Measurements from ENCODE around the gene CAPN14. TPM values are rescaled to one million over a fixed set of nuclear protein-coding genes. Genes with fewer than 3 reads are reported as not detected.

The CAPN14 gene
- total and polyA plus RNA-seq, 4 donors, result 0.05 to 0.08 TPM; not detected in 2

DNA sequence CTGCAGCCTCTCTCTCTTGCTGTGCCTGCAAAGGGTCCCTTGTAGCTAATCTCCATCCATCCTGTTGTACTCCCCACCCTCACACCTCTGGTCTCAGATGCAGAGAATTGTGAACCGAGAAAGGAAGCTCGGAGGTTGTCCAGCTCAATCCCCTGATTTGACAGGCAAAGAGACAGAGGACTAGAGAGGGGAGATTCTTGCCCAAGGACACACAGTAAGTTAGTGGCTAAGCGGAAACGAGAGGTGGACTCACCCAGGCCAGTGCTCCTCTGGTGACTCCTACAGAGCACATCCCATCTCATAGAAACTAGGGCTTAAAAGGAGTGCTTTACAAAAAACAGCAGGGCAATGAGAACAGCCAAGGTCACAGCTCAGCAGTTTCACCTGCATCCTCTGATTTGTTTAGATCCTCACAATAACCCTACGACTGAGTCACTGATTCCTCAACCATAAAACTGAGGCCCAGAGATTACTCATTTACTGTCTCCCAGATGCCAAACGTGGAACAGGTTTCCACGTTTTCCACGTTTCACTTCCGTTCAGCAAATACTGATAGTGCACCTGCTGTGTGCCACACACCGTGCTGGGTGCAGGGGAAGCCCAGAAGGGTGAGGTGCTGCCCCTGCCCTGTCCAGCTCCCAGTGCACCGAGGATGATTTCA, 38.7 kb upstream of the CAPN14 start:
- Histone ChIP-seq H3K36me3 (ENCODE audit: control insufficient read depth in 4 of 4, insufficient read depth in 3 of 4, low read depth in 1 of 4, low read length in 3 of 4) (no peaks in the 10 kb centered on the region), H3K4me3 (ENCODE audit: low read depth in 1 of 3, low read length in 3 of 3) (no peak overlapping the region), H3K27me3 (ENCODE audit: control insufficient read depth in 4 of 4, insufficient read depth in 4 of 4, low read length in 3 of 4) (no peaks in the 10 kb centered on the region), H3K4me1 (ENCODE audit: control insufficient read depth in 4 of 4, insufficient read depth in 4 of 4, low read length in 3 of 4) (no peaks in the 10 kb centered on the region), H3K9me3 (ENCODE audit: control insufficient read depth in 4 of 4, low read length in 3 of 4) (no peaks in the 10 kb centered on the region), H3K27ac (ENCODE audit: low read depth in 1 of 2, low read length in 2 of 2) (no peak overlapping the region), H3K9ac (ENCODE audit: low read depth in 1 of 2, low read length in 2 of 2) (no peak overlapping the region)
- no peak for DNase-seq (ENCODE audit: low spot score)
- TF ChIP-seq EGR1 (IDR thresholded peaks at IDR 0.05; ENCODE audit: low read depth in 2 of 2), result no peak
- TF ChIP-seq NR2F2 (IDR thresholded peaks at IDR 0.05), result no peak
- no peak for TF ChIP-seq RAD21 (IDR thresholded peaks at IDR 0.05)
- TF ChIP-seq FOXA2 (IDR thresholded peaks at IDR 0.05), result no peak
- no peak for TF ChIP-seq FOXA1 (IDR thresholded peaks at IDR 0.05)
- no peak for TF ChIP-seq GABPA (IDR thresholded peaks at IDR 0.05 in 1 of 2, conservative IDR thresholded peaks at IDR 0.05 in 1 of 2)
- WGBS, result 81% methylated on average over 11 of the region's 11 CpGs

DNA sequence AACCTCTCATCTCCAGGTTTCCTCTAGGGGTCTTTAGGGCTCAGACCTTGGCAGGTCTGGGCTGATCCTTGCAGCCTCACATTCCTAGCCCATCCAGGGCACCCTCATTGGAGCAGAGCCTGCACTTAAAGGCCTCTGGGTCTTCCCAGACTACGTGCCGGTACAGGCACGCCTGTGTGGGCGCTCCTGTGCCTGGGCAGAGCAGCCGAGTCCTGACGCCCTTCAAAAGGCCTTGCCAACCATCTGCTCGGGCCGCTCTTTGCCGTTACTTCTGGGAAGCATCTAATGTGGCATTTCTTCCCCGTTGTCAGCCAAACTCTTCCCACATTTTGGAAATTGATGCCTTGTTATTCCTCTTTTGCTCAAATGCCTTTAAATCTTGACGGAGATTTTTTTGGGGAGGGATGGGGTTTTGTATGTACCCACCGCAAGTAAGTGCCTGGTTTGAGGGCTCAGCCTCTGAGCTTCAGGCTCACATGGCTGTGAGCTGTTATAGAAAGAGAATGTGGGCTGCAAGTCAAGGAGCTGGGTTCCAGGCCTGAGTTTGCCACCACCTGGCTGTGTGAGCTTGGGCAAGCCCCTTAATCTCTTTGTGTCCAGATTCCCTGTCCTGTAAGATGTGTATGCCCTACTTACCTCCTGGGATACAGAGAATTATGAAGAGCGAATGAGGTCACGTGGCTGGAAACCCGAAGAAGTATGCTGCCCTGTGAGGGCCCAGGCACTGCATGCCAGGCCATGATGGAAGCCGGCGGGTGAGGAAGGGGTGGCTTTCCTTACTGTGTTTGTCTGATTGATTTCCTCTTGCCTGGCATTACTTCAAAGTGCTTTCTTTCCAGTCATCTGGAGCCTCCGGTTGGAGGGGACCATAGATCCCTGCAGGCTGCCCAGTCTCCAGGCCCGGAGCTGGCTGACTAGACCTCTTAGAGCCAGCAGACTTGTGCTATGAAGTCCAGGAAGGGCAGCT, 37.2 kb upstream of the CAPN14 start:
- Histone ChIP-seq H3K27me3 (ENCODE audit: control insufficient read depth in 4 of 4, insufficient read depth in 4 of 4, low read length in 3 of 4) (no peaks in the 10 kb centered on the region), H3K27ac (ENCODE audit: low read depth in 1 of 2, low read length in 2 of 2) (no peak overlapping the region), H3K4me3 (ENCODE audit: low read depth in 1 of 3, low read length in 3 of 3) (no peak overlapping the region), H3K36me3 (ENCODE audit: control insufficient read depth in 4 of 4, insufficient read depth in 3 of 4, low read depth in 1 of 4, low read length in 3 of 4) (no peaks in the 10 kb centered on the region), H3K9ac (ENCODE audit: low read depth in 1 of 2, low read length in 2 of 2) (no peak overlapping the region), H3K9me3 (ENCODE audit: control insufficient read depth in 4 of 4, low read length in 3 of 4) (no peaks in the 10 kb centered on the region), H3K4me1 (ENCODE audit: control insufficient read depth in 4 of 4, insufficient read depth in 4 of 4, low read length in 3 of 4) (no peaks in the 10 kb centered on the region)
- no peak for DNase-seq (ENCODE audit: low spot score)
- 90% methylated on average over 19 of the region's 19 CpGs for WGBS
- TF ChIP-seq YY1 (IDR thresholded peaks at IDR 0.05) (no peak), NR2F2 (IDR thresholded peaks at IDR 0.05) (no peak), FOXA2 (IDR thresholded peaks at IDR 0.05) (no peak), FOXA1 (IDR thresholded peaks at IDR 0.05) (no peak), HNF4A (conservative IDR thresholded peaks at IDR 0.05) (no peak), HNF4G (IDR thresholded peaks at IDR 0.05) (no peak), RXRA (IDR thresholded peaks at IDR 0.05) (no peak), RAD21 (IDR thresholded peaks at IDR 0.05) (no peak), JUND (IDR thresholded peaks at IDR 0.05) (no peak), GABPA (IDR thresholded peaks at IDR 0.05 in 1 of 2, conservative IDR thresholded peaks at IDR 0.05 in 1 of 2) (no peak), TAF1 (conservative IDR thresholded peaks at IDR 0.05) (no peak), EGR1 (IDR thresholded peaks at IDR 0.05; ENCODE audit: low read depth in 2 of 2) (no peak), SP1 (IDR thresholded peaks at IDR 0.05) (no peak)
- TF ChIP-seq, protein P1, sequence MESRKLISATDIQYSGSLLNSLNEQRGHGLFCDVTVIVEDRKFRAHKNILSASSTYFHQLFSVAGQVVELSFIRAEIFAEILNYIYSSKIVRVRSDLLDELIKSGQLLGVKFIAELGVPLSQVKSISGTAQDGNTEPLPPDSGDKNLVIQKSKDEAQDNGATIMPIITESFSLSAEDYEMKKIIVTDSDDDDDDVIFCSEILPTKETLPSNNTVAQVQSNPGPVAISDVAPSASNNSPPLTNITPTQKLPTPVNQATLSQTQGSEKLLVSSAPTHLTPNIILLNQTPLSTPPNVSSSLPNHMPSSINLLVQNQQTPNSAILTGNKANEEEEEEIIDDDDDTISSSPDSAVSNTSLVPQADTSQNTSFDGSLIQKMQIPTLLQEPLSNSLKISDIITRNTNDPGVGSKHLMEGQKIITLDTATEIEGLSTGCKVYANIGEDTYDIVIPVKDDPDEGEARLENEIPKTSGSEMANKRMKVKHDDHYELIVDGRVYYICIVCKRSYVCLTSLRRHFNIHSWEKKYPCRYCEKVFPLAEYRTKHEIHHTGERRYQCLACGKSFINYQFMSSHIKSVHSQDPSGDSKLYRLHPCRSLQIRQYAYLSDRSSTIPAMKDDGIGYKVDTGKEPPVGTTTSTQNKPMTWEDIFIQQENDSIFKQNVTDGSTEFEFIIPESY (IDR thresholded peaks at IDR 0.05), result no peak
- TF ChIP-seq, protein P2, sequence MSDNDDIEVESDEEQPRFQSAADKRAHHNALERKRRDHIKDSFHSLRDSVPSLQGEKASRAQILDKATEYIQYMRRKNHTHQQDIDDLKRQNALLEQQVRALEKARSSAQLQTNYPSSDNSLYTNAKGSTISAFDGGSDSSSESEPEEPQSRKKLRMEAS (IDR thresholded peaks at IDR 0.05), result no peak
- TF ChIP-seq, protein P3, sequence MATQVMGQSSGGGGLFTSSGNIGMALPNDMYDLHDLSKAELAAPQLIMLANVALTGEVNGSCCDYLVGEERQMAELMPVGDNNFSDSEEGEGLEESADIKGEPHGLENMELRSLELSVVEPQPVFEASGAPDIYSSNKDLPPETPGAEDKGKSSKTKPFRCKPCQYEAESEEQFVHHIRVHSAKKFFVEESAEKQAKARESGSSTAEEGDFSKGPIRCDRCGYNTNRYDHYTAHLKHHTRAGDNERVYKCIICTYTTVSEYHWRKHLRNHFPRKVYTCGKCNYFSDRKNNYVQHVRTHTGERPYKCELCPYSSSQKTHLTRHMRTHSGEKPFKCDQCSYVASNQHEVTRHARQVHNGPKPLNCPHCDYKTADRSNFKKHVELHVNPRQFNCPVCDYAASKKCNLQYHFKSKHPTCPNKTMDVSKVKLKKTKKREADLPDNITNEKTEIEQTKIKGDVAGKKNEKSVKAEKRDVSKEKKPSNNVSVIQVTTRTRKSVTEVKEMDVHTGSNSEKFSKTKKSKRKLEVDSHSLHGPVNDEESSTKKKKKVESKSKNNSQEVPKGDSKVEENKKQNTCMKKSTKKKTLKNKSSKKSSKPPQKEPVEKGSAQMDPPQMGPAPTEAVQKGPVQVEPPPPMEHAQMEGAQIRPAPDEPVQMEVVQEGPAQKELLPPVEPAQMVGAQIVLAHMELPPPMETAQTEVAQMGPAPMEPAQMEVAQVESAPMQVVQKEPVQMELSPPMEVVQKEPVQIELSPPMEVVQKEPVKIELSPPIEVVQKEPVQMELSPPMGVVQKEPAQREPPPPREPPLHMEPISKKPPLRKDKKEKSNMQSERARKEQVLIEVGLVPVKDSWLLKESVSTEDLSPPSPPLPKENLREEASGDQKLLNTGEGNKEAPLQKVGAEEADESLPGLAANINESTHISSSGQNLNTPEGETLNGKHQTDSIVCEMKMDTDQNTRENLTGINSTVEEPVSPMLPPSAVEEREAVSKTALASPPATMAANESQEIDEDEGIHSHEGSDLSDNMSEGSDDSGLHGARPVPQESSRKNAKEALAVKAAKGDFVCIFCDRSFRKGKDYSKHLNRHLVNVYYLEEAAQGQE (IDR thresholded peaks at IDR 0.05), result no peak
- TF ChIP-seq, protein P4, sequence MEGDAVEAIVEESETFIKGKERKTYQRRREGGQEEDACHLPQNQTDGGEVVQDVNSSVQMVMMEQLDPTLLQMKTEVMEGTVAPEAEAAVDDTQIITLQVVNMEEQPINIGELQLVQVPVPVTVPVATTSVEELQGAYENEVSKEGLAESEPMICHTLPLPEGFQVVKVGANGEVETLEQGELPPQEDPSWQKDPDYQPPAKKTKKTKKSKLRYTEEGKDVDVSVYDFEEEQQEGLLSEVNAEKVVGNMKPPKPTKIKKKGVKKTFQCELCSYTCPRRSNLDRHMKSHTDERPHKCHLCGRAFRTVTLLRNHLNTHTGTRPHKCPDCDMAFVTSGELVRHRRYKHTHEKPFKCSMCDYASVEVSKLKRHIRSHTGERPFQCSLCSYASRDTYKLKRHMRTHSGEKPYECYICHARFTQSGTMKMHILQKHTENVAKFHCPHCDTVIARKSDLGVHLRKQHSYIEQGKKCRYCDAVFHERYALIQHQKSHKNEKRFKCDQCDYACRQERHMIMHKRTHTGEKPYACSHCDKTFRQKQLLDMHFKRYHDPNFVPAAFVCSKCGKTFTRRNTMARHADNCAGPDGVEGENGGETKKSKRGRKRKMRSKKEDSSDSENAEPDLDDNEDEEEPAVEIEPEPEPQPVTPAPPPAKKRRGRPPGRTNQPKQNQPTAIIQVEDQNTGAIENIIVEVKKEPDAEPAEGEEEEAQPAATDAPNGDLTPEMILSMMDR (IDR thresholded peaks at IDR 0.05; ENCODE audit: low read depth, low read length, missing input control), result no peak
- TF ChIP-seq, protein P5, sequence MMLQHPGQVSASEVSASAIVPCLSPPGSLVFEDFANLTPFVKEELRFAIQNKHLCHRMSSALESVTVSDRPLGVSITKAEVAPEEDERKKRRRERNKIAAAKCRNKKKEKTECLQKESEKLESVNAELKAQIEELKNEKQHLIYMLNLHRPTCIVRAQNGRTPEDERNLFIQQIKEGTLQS (IDR thresholded peaks at IDR 0.05), result no peak

Data from liver (tissue), 9 donors.